Measurements from ENCODE around the gene IVNS1ABP.

Gene IVNS1ABP

GRCh38 chr1:185249563-185249962, 67.5 kb downstream of the IVNS1ABP start:
- TF ChIP-seq CREB1 (IDR thresholded peaks at IDR 0.05; ENCODE audit: low read depth) (no peak), CEBPB (IDR thresholded peaks at IDR 0.05) (no peak), TAF1 (IDR thresholded peaks at IDR 0.05; ENCODE audit: low read depth) (no peak), EGR1 (IDR thresholded peaks at IDR 0.05) (no peak)

All from Ishikawa (cell line).